Measurements from ENCODE around the gene AFAP1L1. TPM values are rescaled to one million over a fixed set of nuclear protein-coding genes. Genes with fewer than 3 reads are reported as not detected.

The AFAP1L1 gene
- total RNA-seq, 2 experiments from 2014 or later = not detected

GRCh38 chr5:149325894-149326293, 54.2 kb downstream of the AFAP1L1 start:
- no peak overlapping the region for H3K27ac Mint-ChIP-seq
- H3K27me3 Mint-ChIP-seq = no peaks in the 10 kb centered on the region
- no peak for DNase-seq
- H3K4me1 Mint-ChIP-seq = peaks cover 2% of the 10 kb centered on the region
- POLR2A ChIA-PET = interaction anchor here (1.0 to 1.6 kb wide), 2 partner anchors 32 to 68 kb away, joined by 3 to 8 read pairs; partner anchors contain the start of gene PCYOX1L
- CTCF ChIA-PET = interaction anchor here (1.6 kb wide), 1 partner anchor 42 kb away, joined by 5 read pairs; no protein-coding TSS in a partner anchor
- no peak overlapping the region for H3K4me3 Mint-ChIP-seq
- no peaks in the 10 kb centered on the region for H3K36me3 Mint-ChIP-seq (ENCODE audit: low read depth)
- H3K9me3 Mint-ChIP-seq = no peaks in the 10 kb centered on the region

GRCh38 chr5:149326611-149327010, 55.0 kb downstream of the AFAP1L1 start:
- Mint-ChIP-seq H3K9me3 (no peaks in the 10 kb centered on the region), H3K4me3 (no peak overlapping the region), H3K27me3 (no peaks in the 10 kb centered on the region), H3K4me1 (no peaks in the 10 kb centered on the region), H3K36me3 (ENCODE audit: low read depth) (no peaks in the 10 kb centered on the region), H3K27ac (no peak overlapping the region)
- DNase-seq = no peak
- CTCF ChIA-PET = interaction anchor here (0.9 to 1.3 kb wide), 2 partner anchors 9 to 45 kb away, joined by 3 to 4 read pairs; no protein-coding TSS in a partner anchor
- POLR2A ChIA-PET = no interaction called here

GRCh38 chr5:149328177-149328576, 56.5 kb downstream of the AFAP1L1 start:
- Mint-ChIP-seq H3K4me3 (no peak overlapping the region), H3K36me3 (ENCODE audit: low read depth) (no peaks in the 10 kb centered on the region), H3K27ac (no peak overlapping the region), H3K27me3 (no peaks in the 10 kb centered on the region), H3K9me3 (no peaks in the 10 kb centered on the region), H3K4me1 (no peaks in the 10 kb centered on the region)
- ChIA-PET POLR2A (no interaction called here), CTCF (no interaction called here)
- DNase-seq = no peak

DNA sequence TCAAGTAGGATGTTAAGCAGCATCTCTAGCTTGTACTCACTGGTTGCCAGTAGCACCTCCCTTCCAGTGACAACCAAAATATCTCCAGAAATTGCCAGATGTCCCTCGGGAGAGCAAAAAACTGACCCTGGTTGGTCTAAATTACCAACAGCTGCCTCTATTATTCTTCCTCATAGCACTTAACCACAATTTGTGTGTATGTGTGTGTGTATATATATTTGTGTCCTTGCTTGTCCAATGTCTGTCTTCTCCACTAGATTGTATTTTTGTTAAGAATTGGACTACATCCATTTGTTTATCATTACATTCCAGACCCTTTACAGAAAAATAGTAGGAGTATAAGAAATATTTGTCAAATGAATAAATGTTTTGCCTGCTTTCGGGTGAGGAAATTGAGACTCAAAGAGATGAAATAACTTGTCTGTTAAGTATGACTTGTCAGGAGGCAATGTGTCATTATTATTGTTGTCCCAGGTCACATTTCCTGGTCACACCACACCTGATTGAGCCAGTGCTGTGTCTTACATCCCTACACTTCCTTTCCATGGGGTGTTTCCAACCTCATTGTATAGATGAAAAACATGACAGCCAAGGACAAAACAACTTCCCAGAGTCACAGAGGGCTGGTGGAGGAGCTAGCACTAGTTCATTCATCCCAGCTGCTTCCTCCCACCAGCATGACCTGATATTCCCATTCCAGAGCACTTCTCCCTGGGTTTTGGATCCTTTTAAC, 62.2 kb downstream of the AFAP1L1 start:
- peaks cover 8% of the 10 kb centered on the region for H3K27me3 Mint-ChIP-seq
- H3K4me1 Mint-ChIP-seq = no peaks in the 10 kb centered on the region
- ChIA-PET CTCF (interaction anchor here (0.9 to 2.4 kb wide), 6 partner anchors 11 to 34 kb away, joined by 3 to 11 read pairs (median 4); partner anchors contain the start of gene GRPEL2), POLR2A (interaction anchor here (1.2 to 1.9 kb wide), 2 partner anchors 9 to 24 kb away, joined by 5 read pairs; partner anchors contain the start of gene PCYOX1L)
- H3K4me3 Mint-ChIP-seq = no peak overlapping the region
- H3K9me3 Mint-ChIP-seq = no peaks in the 10 kb centered on the region
- no peak for DNase-seq
- no peaks in the 10 kb centered on the region for H3K36me3 Mint-ChIP-seq (ENCODE audit: low read depth)
- no peak overlapping the region for H3K27ac Mint-ChIP-seq

DNA sequence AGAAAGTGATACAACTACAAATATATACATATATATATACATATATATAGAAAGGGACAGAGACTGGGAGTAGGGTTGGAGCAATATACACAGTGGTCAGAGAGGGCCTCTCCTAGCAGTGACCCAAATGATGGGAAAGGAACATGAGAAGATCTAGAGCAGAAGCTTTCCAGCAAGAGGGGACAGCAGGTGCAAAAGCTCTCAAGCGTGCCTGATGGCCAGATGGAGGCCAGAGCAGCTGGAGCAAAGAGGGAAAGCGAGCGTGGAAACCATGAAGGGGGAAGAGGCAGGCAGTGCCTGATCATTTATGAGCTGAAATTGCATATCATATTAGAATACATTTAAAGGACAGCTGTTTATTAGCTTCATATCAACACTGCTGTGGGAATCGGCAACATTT, 66.1 kb downstream of the AFAP1L1 start:
- Mint-ChIP-seq H3K4me3 (no peak overlapping the region), H3K27ac (no peak overlapping the region), H3K36me3 (ENCODE audit: low read depth) (no peaks in the 10 kb centered on the region), H3K4me1 (no peaks in the 10 kb centered on the region), H3K9me3 (no peaks in the 10 kb centered on the region), H3K27me3 (peaks cover 16% of the 10 kb centered on the region)
- CTCF ChIA-PET = interaction anchor here (0.6 kb wide), 1 partner anchor 28 kb away, joined by 3 read pairs; no protein-coding TSS in a partner anchor
- DNase-seq = no peak
- POLR2A ChIA-PET = no interaction called here

GRCh38 chr5:149338364-149338763, 66.7 kb downstream of the AFAP1L1 start:
- peaks cover under 1% of the 10 kb centered on the region for H3K4me1 Mint-ChIP-seq
- H3K36me3 Mint-ChIP-seq (ENCODE audit: low read depth) = no peaks in the 10 kb centered on the region
- DNase-seq = no peak
- H3K9me3 Mint-ChIP-seq = no peaks in the 10 kb centered on the region
- H3K27ac Mint-ChIP-seq = no peak overlapping the region
- ChIA-PET POLR2A (no interaction called here), CTCF (interaction anchor here (0.6 kb wide), 1 partner anchor 28 kb away, joined by 3 read pairs; no protein-coding TSS in a partner anchor)
- no peak overlapping the region for H3K4me3 Mint-ChIP-seq
- peaks cover 16% of the 10 kb centered on the region for H3K27me3 Mint-ChIP-seq

GRCh38 chr5:149340920-149341319, 69.3 kb downstream of the AFAP1L1 start:
- Mint-ChIP-seq H3K4me1 (peaks cover 17% of the 10 kb centered on the region), H3K36me3 (ENCODE audit: low read depth) (peaks cover 7% of the 10 kb centered on the region), H3K27ac (no peak overlapping the region), H3K9me3 (no peaks in the 10 kb centered on the region), H3K27me3 (peaks cover 15% of the 10 kb centered on the region), H3K4me3 (no peak overlapping the region)
- CTCF ChIA-PET = interaction anchor here (0.8 to 1.6 kb wide), 8 partner anchors 8 to 48 kb away, joined by 3 to 7 read pairs (median 3); partner anchors contain the start of gene PCYOX1L
- POLR2A ChIA-PET = interaction anchor here (0.7 to 10.8 kb wide), 2 partner anchors 16 to 210 kb away, joined by 3 to 445 read pairs; partner anchors contain the start of genes CSNK1A1 and PCYOX1L
- DNase-seq = no peak

- CTCF ChIA-PET = interaction anchor here (0.9 to 8.4 kb wide), 4 partner anchors 9 to 40 kb away, joined by 3 to 63 read pairs (median 3); no protein-coding TSS in a partner anchor
- H3K27me3 Mint-ChIP-seq = peaks cover 13% of the 10 kb centered on the region
- no peak for DNase-seq
- peaks cover 17% of the 10 kb centered on the region for H3K4me1 Mint-ChIP-seq
- H3K27ac Mint-ChIP-seq = no peak overlapping the region
- no peak overlapping the region for H3K4me3 Mint-ChIP-seq
- POLR2A ChIA-PET = interaction anchor here (10.8 kb wide), 1 partner anchor 15 kb away, joined by 445 read pairs; the partner anchor contains the start of gene PCYOX1L
- H3K9me3 Mint-ChIP-seq = no peaks in the 10 kb centered on the region
- H3K36me3 Mint-ChIP-seq (ENCODE audit: low read depth) = peaks cover 14% of the 10 kb centered on the region
These were observed 70.2 kb downstream of the AFAP1L1 start for GRCh38 chr5:149341876-149342275.

DNA sequence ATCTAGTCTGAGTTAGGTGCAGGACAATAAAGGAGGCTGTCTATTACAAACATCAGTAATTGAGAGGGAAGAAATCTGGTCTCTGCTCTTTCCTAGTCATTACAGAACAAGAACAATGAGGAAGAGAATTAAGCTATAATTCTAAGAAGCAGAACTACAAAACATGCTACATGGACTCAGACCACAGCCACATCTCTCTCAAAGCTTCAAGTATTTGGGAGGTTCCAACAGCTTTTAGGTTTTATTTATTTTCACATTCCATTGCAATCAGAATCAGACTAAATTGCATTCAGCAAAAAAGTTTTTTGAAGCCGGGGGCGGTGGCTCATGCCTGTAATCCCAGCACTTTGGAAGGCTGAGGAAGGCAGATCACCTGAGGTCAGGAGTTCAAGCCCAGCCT, 72.5 kb downstream of the AFAP1L1 start:
- Mint-ChIP-seq H3K27ac (peak overlapping the region; percentile 22), H3K9me3 (no peaks in the 10 kb centered on the region), H3K4me1 (peaks cover 37% of the 10 kb centered on the region), H3K36me3 (ENCODE audit: low read depth) (peaks cover 37% of the 10 kb centered on the region), H3K4me3 (peak overlapping the region; percentile 25), H3K27me3 (peaks cover 7% of the 10 kb centered on the region)
- POLR2A ChIA-PET = interaction anchor here (0.8 to 10.8 kb wide), 11 partner anchors 8 to 206 kb away, joined by 3 to 445 read pairs (median 12); partner anchors contain the start of genes CSNK1A1 and PCYOX1L
- no peak for DNase-seq
- CTCF ChIA-PET = interaction anchor here (1.1 to 8.4 kb wide), 9 partner anchors 9 to 207 kb away, joined by 3 to 63 read pairs (median 6); partner anchors contain the start of genes ABLIM3, CSNK1A1 and PCYOX1L

DNA sequence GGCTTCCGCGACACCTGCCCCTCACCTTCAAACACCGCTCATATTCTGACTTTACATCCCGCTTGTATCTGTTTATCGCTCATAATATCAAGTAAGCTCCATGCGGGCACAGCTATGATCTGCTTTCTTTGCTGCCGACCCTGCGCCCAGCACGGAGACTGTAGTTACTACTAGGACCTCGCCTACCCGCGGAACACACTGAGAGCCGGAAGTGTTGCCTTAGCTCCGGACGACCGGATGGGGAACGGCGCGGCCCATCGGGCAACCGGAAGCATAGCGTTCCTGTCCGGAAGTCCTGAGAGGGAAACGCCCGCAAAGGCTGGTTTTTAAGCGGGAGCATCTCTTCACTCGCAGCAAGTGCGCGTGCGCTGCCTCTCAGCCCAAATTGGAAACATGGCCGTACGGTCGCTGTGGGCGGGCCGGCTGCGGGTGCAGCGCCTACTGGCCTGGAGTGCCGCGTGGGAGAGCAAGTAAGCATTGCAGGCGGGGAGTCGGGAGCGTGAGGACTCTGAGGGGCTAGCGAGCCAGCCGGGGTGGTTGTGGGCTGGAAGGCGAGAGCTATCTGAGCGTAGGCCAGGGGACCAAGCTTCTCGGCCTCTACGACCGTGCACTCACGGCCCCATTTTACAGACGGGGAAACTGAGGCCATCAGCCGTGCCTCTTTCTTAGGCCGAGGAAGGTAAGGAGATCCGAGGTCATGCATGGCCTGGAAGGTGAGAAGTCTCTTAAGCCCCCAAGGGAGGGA, 73.7 kb downstream of the AFAP1L1 start, which contains the start of gene GRPEL2:
GRPEL2 (plus strand) TSS at position 353 of the 745 bp plus-strand sequence; CDS start at position 394, 41 bp downstream.
- Mint-ChIP-seq H3K27ac (peak within 1 kb of the TSS; percentile 87), H3K4me3 (peak within 1 kb of the TSS; percentile 81), H3K27me3 (no peaks in the 10 kb centered on the region), H3K4me1 (peaks cover 48% of the 10 kb centered on the region), H3K36me3 (ENCODE audit: low read depth) (peaks cover 48% of the 10 kb centered on the region), H3K9me3 (no peaks in the 10 kb centered on the region)
- peak; percentile 94 for DNase-seq
- CTCF ChIA-PET = interaction anchor here (0.6 to 8.4 kb wide), 16 partner anchors 9 to 507 kb away, joined by 3 to 63 read pairs (median 5); partner anchors contain the start of genes ABLIM3, CSNK1A1 and PCYOX1L
- POLR2A ChIA-PET = interaction anchor here (0.7 to 10.8 kb wide), 20 partner anchors 10 to 514 kb away, joined by 3 to 445 read pairs (median 6); partner anchors contain the start of genes CSNK1A1, PCYOX1L and PPARGC1B

GRCh38 chr5:149345892-149346222, 74.2 kb downstream of the AFAP1L1 start:
- ChIA-PET POLR2A (interaction anchor here (0.7 to 10.8 kb wide), 13 partner anchors 10 to 519 kb away, joined by 3 to 445 read pairs (median 9); partner anchors contain the start of genes ADRB2, CSNK1A1, PCYOX1L and PPARGC1B), CTCF (interaction anchor here (0.6 to 8.4 kb wide), 9 partner anchors 10 to 507 kb away, joined by 3 to 63 read pairs (median 5); partner anchors contain the start of gene PCYOX1L)
- Mint-ChIP-seq H3K9me3 (no peaks in the 10 kb centered on the region), H3K4me1 (peaks cover 53% of the 10 kb centered on the region), H3K27ac (peak overlapping the region; percentile 87), H3K27me3 (no peaks in the 10 kb centered on the region), H3K36me3 (ENCODE audit: low read depth) (peaks cover 54% of the 10 kb centered on the region), H3K4me3 (peak overlapping the region; percentile 81)
- DNase-seq = peak; percentile 33

DNA sequence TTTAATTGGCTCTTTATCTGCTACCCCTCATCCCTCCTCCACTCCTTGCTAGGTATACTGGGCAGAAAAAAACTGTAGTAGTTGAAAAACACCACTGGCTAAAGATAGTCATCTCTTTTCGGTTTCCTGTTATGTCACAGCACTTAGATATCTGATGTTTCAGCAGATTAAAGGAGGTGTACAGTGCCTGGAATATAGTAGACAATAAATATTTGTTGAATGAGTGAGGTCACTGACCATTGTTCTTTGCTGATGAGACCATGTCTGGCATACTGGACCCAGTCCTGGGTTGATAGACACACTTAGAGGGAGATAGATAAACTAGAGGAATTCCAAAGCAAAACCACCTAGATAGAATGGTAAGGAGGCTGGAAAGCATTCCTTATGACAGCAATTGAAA, 76.9 kb downstream of the AFAP1L1 start:
- H3K4me1 Mint-ChIP-seq = peaks cover 75% of the 10 kb centered on the region
- ChIA-PET CTCF (interaction anchor here (1.0 to 8.4 kb wide), 3 partner anchors 9 to 18 kb away, joined by 5 to 63 read pairs (median 6); partner anchors contain the start of gene PCYOX1L), POLR2A (interaction anchor here (1.0 to 10.8 kb wide), 4 partner anchors 8 to 203 kb away, joined by 3 to 445 read pairs (median 5); partner anchors contain the start of genes CSNK1A1 and PCYOX1L)
- no peaks in the 10 kb centered on the region for H3K9me3 Mint-ChIP-seq
- peak overlapping the region; percentile 81 for H3K4me3 Mint-ChIP-seq
- no peak for DNase-seq
- H3K27ac Mint-ChIP-seq = peak overlapping the region; percentile 87
- H3K36me3 Mint-ChIP-seq (ENCODE audit: low read depth) = peaks cover 78% of the 10 kb centered on the region
- H3K27me3 Mint-ChIP-seq = no peaks in the 10 kb centered on the region

Measured in activated CD4-positive, alpha-beta memory T cell treated with anti-CD3 and anti-CD28 coated beads, Interleukin-2, amount 10 ng/mL, durations not matched to agents 7 days and 5 days (primary cell).